ENCODE measurements around the gene SRRM3. TPM values are rescaled to one million over a fixed set of nuclear protein-coding genes. Genes with fewer than 3 reads are reported as not detected.

Gene SRRM3
- total RNA-seq, 3 donors from 2014 or later (not counting 1 experiment from before 2014, with no cell fraction given) = not detected

DNA sequence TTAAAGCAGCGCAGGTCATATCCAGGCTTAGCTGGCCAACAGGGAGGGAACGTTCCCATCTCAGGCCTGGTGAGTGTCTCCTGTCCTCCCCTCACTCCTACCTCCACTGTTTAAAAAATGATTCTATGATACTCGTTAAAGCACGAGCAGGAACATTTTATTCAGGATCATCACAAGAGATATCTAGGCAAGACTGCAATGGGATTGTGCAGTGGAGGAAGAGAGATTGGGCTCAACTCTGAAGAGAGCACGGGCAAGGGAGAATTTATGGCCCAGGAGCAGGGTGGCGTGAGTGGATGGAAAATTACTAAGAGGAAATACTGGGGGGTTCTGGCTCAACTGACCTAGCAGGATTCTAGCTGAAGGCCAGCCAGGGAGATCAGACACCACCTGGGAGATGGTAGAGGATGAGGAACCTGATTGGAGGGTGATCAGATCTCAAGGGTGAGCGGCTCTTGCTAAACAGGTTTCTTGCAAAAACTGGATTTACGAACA lies 91.8 kb downstream of the SRRM3 start:
- Mint-ChIP-seq H3K4me1 (peaks cover 5 to 7% of the 10 kb centered on the region in 2 donors), H3K9me3 (no peaks in the 10 kb centered on the region), H3K27ac (no peak overlapping the region), H3K36me3 (no peaks in the 10 kb centered on the region), H3K4me3 (no peak overlapping the region), H3K27me3 (ENCODE audit: low read depth in 2 of 2) (peaks cover 0 to 10% of the 10 kb centered on the region in 2 donors)
- Histone ChIP-seq H3K27me3 (ENCODE audit: control insufficient read depth, insufficient read depth, low read length) (no peaks in the 10 kb centered on the region), H3K9me3 (ENCODE audit: control insufficient read depth, insufficient read depth, low read length) (no peaks in the 10 kb centered on the region), H3K4me1 (ENCODE audit: control insufficient read depth, insufficient read depth, low read length) (peaks cover 9% of the 10 kb centered on the region), H3K4me3 (ENCODE audit: low read length) (no peak overlapping the region), H3K36me3 (ENCODE audit: control insufficient read depth, insufficient read depth, low read length) (no peaks in the 10 kb centered on the region), H3K27ac (ENCODE audit: low read length) (no peak overlapping the region)
- no peak for ATAC-seq
- TF ChIP-seq, protein P1, sequence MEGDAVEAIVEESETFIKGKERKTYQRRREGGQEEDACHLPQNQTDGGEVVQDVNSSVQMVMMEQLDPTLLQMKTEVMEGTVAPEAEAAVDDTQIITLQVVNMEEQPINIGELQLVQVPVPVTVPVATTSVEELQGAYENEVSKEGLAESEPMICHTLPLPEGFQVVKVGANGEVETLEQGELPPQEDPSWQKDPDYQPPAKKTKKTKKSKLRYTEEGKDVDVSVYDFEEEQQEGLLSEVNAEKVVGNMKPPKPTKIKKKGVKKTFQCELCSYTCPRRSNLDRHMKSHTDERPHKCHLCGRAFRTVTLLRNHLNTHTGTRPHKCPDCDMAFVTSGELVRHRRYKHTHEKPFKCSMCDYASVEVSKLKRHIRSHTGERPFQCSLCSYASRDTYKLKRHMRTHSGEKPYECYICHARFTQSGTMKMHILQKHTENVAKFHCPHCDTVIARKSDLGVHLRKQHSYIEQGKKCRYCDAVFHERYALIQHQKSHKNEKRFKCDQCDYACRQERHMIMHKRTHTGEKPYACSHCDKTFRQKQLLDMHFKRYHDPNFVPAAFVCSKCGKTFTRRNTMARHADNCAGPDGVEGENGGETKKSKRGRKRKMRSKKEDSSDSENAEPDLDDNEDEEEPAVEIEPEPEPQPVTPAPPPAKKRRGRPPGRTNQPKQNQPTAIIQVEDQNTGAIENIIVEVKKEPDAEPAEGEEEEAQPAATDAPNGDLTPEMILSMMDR (IDR thresholded peaks at IDR 0.05) = no peak
- intact Hi-C loops (cut with micrococcal nuclease) = no loop called here
- WGBS (ENCODE audit: insufficient coverage) = 76% methylated on average over 8 of the region's 8 CpGs
- DNase-seq = no peak

DNA sequence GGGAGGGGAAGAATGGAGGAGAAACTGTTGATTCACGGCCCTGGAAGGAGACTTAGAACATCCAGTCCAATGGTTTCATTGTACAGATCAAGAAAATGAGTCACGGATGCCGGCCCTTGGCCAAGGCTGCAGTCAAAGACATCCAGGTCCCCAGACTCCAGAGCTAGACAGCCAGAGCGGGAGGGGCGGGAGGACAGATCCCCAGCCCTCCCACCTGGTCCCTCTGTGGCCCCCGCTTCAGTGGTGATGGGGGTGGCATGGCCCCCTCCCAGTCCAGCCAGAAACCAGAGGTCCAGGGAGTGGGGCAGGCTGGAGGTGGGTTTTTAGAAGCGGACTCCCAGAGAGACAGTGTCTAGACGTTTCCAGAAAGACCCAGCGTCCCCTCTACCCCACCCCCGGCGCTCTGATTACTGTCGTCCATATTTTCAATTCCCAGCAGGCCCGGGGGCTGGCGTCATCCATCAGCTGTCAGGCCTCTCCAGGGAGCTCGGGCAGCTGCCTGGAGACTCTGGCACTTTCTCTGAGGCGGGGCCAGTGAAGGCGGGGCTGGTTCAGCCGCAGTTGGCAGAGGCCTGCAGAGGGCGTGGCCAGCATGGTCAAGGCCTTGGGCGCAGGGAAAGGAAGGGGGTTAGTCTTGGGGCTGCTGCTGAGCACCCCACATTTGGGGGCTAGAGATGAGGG lies 92.8 kb downstream of the SRRM3 start:
- ATAC-seq (peak in 1 of 3 donors; percentile 43), DNase-seq (no peak)
- no peaks in the 10 kb centered on the region for H3K9me3 Mint-ChIP-seq
- Histone ChIP-seq H3K9me3 (ENCODE audit: control insufficient read depth, insufficient read depth, low read length) (no peaks in the 10 kb centered on the region), H3K4me1 (ENCODE audit: control insufficient read depth, insufficient read depth, low read length) (peaks cover 9% of the 10 kb centered on the region), H3K4me3 (ENCODE audit: low read length) (no peak overlapping the region), H3K27me3 (ENCODE audit: control insufficient read depth, insufficient read depth, low read length) (no peaks in the 10 kb centered on the region), H3K27ac (ENCODE audit: low read length) (no peak overlapping the region), H3K36me3 (ENCODE audit: control insufficient read depth, insufficient read depth, low read length) (no peaks in the 10 kb centered on the region)
- intact Hi-C loops (cut with micrococcal nuclease) = no loop called here
- no peak overlapping the region for H3K4me3 Mint-ChIP-seq
- TF ChIP-seq, protein P1 (IDR thresholded peaks at IDR 0.05) = no peak
- no peaks in the 10 kb centered on the region for H3K36me3 Mint-ChIP-seq
- no peak overlapping the region for H3K27ac Mint-ChIP-seq
- H3K4me1 Mint-ChIP-seq = peaks cover 5 to 7% of the 10 kb centered on the region in 2 donors
- peaks cover 0 to 10% of the 10 kb centered on the region in 2 donors for H3K27me3 Mint-ChIP-seq (ENCODE audit: low read depth in 2 of 2)
- 62% methylated on average over 18 of the region's 20 CpGs for WGBS (ENCODE audit: insufficient coverage)

DNA sequence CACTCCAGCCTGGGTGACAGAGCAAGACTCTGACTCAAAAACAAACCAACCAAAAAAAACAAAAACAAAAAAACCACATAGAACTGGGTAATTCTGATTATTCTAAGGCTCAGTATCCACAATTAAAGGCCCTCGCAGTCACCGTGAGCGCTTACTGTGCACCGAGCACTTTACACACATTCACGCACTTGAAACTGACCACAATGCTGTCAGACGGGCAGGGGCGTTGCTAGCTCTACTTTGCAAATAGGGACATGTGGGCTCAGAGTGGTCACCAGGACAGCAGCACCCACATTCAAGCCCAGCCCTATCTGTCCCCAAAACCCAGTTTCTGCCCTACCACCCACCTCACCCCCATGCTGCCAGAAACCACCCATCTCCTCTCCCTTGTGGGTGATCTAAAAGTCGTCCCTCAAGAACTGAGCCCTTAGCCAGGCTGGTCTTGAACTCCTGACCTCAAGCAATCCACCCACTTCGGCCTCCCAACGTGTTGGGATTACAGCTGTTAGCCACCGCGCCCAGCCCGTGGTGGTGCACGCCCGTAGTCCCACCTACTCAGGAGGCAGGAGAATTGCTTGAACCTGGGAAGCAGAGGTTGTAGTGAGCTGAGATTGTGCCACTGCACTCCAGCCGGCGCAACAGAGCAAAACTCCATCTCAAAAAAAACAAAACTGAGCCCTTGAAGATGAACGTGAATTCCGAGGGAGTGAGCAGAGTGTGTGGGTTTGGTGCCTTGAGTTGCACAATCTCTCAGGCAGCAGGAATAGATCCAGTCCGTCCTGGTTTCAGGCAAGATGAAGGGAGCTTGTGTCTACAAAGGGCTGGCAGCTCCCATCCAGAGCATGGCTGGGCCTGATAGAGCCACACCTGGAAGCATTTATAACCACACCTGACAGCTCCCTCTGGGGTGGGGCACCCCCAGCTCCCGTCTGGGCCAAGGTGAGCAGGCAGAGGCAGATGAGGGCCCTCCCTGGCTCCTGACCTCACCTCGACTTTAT lies 95.3 kb downstream of the SRRM3 start:
- peaks cover under 1 to 1% of the 10 kb centered on the region in 2 donors for H3K4me1 Mint-ChIP-seq
- Histone ChIP-seq H3K4me3 (ENCODE audit: low read length) (no peak overlapping the region), H3K9me3 (ENCODE audit: control insufficient read depth, insufficient read depth, low read length) (no peaks in the 10 kb centered on the region), H3K27ac (ENCODE audit: low read length) (no peak overlapping the region), H3K27me3 (ENCODE audit: control insufficient read depth, insufficient read depth, low read length) (no peaks in the 10 kb centered on the region), H3K36me3 (ENCODE audit: control insufficient read depth, insufficient read depth, low read length) (no peaks in the 10 kb centered on the region), H3K4me1 (ENCODE audit: control insufficient read depth, insufficient read depth, low read length) (peaks cover 3% of the 10 kb centered on the region)
- H3K9me3 Mint-ChIP-seq = no peaks in the 10 kb centered on the region
- DNase-seq (no peak), ATAC-seq (peak in 1 of 3 donors; percentile 40)
- H3K27me3 Mint-ChIP-seq (ENCODE audit: low read depth in 2 of 2) = peaks cover 0 to 10% of the 10 kb centered on the region in 2 donors
- 51% methylated on average over 20 of the region's 22 CpGs for WGBS (ENCODE audit: insufficient coverage)
- no peak overlapping the region for H3K27ac Mint-ChIP-seq
- no peak overlapping the region for H3K4me3 Mint-ChIP-seq
- intact Hi-C loops (cut with micrococcal nuclease) = no loop called here
- TF ChIP-seq, protein P1 (IDR thresholded peaks at IDR 0.05) = no peak
- no peaks in the 10 kb centered on the region for H3K36me3 Mint-ChIP-seq

All from natural killer cell (primary cell).